ENCODE measurements around the gene UST. TPM values are rescaled to one million over a fixed set of nuclear protein-coding genes. Genes with fewer than 3 reads are reported as not detected.

The UST gene
- total RNA-seq, 1 experiment from 2014 or later, result 6.1 TPM

DNA sequence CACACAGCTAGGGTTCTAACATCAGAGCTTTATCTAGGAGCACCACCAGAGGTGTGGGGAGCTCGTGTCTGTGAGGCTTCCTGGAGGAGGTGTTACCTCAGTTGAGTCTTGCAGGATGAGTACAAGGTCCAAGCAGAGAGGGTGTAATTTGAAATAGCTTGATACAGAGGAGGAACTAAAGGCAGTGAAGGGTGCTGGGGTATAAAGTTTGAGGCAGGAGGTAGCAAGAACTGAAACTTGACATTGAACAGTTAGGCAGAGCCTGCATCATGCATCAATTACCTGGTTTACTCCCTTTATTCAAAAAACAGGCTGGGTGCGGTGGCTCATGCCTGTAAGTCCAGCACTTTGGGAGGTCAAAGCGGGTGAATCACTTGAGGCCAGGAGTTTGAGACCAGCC, 241.2 kb downstream of the UST start:
- no peak for ATAC-seq
- Histone ChIP-seq H3K4me2 (ENCODE audit: low read length) (no peak overlapping the region), H3K4me1 (ENCODE audit: control insufficient read depth in 1 of 2, insufficient read depth in 2 of 2, low read length in 2 of 2) (no peaks in the 10 kb centered on the region), H4K20me1 (ENCODE audit: insufficient read depth) (no peaks in the 10 kb centered on the region), H3K9ac (ENCODE audit: low read length) (no peak overlapping the region), H3K36me3 (ENCODE audit: control insufficient read depth in 1 of 2, insufficient read depth in 2 of 2, low read length in 2 of 2) (no peaks in the 10 kb centered on the region), H3K9me2 (ENCODE audit: insufficient read depth) (no peaks in the 10 kb centered on the region), H3K27ac (ENCODE audit: low read depth, low read length) (no peak overlapping the region), H3K79me2 (ENCODE audit: insufficient read depth, low read length) (no peaks in the 10 kb centered on the region), H3K4me3 (replicated peaks in 1 of 2; ENCODE audit: low read depth in 1 of 2, low read length in 2 of 2) (no peak overlapping the region), H2AFZ (ENCODE audit: low read depth, low read length, poor library complexity, severe bottlenecking) (no peak overlapping the region), H3K27me3 (ENCODE audit: insufficient read depth, low read length) (no peaks in the 10 kb centered on the region), H3K9me3 (ENCODE audit: control insufficient read depth in 1 of 2, insufficient read depth in 1 of 2, low read depth in 1 of 2, low read length in 2 of 2) (no peaks in the 10 kb centered on the region)
- ChIA-PET RAD21 (ENCODE audit: low non-redundant PET in 1 of 2, low total read pairs in 2 of 2, uncharacterized antibody in 2 of 2, unreplicated experiment in 2 of 2) (no interaction called here), CTCF (no interaction called here), POLR2A (no interaction called here)
- BruUV-seq (replicated peaks), result no TSS peak
- no peak for DNase-seq (ENCODE audit: low read depth, low spot score)
- intact Hi-C loops (cut with micrococcal nuclease), result no loop called here
- TF ChIP-seq, protein P1, sequence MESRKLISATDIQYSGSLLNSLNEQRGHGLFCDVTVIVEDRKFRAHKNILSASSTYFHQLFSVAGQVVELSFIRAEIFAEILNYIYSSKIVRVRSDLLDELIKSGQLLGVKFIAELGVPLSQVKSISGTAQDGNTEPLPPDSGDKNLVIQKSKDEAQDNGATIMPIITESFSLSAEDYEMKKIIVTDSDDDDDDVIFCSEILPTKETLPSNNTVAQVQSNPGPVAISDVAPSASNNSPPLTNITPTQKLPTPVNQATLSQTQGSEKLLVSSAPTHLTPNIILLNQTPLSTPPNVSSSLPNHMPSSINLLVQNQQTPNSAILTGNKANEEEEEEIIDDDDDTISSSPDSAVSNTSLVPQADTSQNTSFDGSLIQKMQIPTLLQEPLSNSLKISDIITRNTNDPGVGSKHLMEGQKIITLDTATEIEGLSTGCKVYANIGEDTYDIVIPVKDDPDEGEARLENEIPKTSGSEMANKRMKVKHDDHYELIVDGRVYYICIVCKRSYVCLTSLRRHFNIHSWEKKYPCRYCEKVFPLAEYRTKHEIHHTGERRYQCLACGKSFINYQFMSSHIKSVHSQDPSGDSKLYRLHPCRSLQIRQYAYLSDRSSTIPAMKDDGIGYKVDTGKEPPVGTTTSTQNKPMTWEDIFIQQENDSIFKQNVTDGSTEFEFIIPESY (IDR thresholded peaks at IDR 0.05; ENCODE audit: extremely low read depth, insufficient replicate concordance, low read length), result no peak
- no peak for TF ChIP-seq RAD21 (IDR thresholded peaks at IDR 0.05; ENCODE audit: low read depth)
- TF ChIP-seq JUND (IDR thresholded peaks at IDR 0.05), result no peak
- TF ChIP-seq POLR2AphosphoS5 (IDR thresholded peaks at IDR 0.05; ENCODE audit: low read depth, low read length), result no peak
- TF ChIP-seq, protein P2, sequence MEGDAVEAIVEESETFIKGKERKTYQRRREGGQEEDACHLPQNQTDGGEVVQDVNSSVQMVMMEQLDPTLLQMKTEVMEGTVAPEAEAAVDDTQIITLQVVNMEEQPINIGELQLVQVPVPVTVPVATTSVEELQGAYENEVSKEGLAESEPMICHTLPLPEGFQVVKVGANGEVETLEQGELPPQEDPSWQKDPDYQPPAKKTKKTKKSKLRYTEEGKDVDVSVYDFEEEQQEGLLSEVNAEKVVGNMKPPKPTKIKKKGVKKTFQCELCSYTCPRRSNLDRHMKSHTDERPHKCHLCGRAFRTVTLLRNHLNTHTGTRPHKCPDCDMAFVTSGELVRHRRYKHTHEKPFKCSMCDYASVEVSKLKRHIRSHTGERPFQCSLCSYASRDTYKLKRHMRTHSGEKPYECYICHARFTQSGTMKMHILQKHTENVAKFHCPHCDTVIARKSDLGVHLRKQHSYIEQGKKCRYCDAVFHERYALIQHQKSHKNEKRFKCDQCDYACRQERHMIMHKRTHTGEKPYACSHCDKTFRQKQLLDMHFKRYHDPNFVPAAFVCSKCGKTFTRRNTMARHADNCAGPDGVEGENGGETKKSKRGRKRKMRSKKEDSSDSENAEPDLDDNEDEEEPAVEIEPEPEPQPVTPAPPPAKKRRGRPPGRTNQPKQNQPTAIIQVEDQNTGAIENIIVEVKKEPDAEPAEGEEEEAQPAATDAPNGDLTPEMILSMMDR (IDR thresholded peaks at IDR 0.05 in 2 of 3, conservative IDR thresholded peaks at IDR 0.05 in 1 of 3; ENCODE audit: borderline replicate concordance in 1 of 3, insufficient read depth in 1 of 3, low read depth in 2 of 3, low read length in 2 of 3), result no peak
- TF ChIP-seq SIN3A (IDR thresholded peaks at IDR 0.05; ENCODE audit: low read depth), result no peak
- no peak for TF ChIP-seq ZFX (IDR thresholded peaks at IDR 0.05)
- no peak for TF ChIP-seq SRF (IDR thresholded peaks at IDR 0.05; ENCODE audit: low read depth)
- no peak for TF ChIP-seq FOSL1 (IDR thresholded peaks at IDR 0.05; ENCODE audit: low read depth)
- TF ChIP-seq, protein P3, sequence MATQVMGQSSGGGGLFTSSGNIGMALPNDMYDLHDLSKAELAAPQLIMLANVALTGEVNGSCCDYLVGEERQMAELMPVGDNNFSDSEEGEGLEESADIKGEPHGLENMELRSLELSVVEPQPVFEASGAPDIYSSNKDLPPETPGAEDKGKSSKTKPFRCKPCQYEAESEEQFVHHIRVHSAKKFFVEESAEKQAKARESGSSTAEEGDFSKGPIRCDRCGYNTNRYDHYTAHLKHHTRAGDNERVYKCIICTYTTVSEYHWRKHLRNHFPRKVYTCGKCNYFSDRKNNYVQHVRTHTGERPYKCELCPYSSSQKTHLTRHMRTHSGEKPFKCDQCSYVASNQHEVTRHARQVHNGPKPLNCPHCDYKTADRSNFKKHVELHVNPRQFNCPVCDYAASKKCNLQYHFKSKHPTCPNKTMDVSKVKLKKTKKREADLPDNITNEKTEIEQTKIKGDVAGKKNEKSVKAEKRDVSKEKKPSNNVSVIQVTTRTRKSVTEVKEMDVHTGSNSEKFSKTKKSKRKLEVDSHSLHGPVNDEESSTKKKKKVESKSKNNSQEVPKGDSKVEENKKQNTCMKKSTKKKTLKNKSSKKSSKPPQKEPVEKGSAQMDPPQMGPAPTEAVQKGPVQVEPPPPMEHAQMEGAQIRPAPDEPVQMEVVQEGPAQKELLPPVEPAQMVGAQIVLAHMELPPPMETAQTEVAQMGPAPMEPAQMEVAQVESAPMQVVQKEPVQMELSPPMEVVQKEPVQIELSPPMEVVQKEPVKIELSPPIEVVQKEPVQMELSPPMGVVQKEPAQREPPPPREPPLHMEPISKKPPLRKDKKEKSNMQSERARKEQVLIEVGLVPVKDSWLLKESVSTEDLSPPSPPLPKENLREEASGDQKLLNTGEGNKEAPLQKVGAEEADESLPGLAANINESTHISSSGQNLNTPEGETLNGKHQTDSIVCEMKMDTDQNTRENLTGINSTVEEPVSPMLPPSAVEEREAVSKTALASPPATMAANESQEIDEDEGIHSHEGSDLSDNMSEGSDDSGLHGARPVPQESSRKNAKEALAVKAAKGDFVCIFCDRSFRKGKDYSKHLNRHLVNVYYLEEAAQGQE (IDR thresholded peaks at IDR 0.05; ENCODE audit: low read depth), result no peak
- no peak for TF ChIP-seq SP1 (IDR thresholded peaks at IDR 0.05; ENCODE audit: low read depth)
- TF ChIP-seq POLR2A (IDR thresholded peaks at IDR 0.05; ENCODE audit: borderline replicate concordance, extremely low read depth, insufficient read depth, insufficient read length), result no peak
